ENCODE results near the gene NUTM2B.
"Not testable (repeated sequence)": the region's sequence is repeated elsewhere in the genome, so short reads cannot be mapped to it uniquely, and the experiment has no call there.

Gene NUTM2B

DNA sequence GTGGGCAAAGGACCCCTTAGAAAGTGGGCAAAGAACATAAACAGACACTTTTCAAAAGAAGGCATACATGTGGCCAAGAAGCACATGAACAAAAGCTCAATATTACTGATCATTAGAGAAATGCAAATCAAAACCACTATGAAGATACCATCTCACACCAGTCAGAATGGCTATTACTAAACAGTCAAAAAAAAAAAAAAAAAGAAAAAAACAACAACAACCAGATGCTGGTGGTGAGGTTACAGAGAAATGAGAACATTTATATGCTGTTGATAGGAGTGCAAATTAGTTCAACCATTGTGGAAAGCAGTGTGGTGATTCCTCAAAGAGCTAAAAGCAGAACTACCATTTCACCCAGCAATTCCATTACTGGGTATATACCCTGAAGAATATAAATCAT is 50.6 kb downstream of the NUTM2B start:
- not testable (repeated sequence) for DNase-seq

DNA sequence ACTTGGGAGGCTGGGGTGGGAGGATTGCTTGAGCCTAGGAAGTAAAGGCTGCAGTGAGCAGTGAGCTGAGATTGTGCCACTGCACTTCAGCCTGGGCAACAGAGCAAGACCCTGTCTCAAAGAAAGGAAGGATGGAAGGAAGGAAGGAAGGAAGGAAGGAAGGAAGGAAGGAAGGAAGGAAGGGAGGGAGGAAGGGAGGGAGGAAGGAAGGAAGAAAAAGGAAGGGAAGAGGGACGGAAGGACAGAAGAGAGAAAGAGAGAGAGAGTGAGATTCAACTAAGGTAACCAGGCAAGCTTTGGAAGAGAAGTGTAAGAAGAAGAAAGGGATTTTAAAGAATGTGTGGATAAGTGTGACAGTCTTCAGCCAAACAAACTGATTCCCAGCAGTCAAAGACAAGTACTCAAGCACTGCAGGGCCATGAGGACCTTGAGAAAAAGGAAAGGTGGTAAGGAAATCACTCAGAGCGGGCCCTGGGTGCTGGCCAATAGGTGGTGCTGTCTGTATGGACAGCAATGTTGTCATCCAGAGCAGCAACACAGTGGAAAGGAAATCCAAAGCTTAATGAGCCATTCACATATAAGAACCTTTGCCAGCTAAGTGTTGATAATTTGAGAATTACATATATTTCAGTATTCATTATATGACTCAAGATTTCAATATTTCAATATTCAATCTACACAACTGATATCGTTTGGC is 55.4 kb downstream of the NUTM2B start:
- peak; percentile 7 for DNase-seq
